Hematopoietic multipotent progenitor cell treated with erythropoietin and hydrocortisone succinate and interleukin-3 and kit ligand, for 4 days (in vitro differentiated cells): ENCODE results near the gene AMIGO1.

ENCODE experiments used
- DNase-seq: peaks from one replicate; pipeline ENCODE4 v3.0.0-alpha.2; 2015

AMIGO1 gene

GRCh38 chr1:109531826-109532364, 22.4 kb upstream of the AMIGO1 start:
- no peak for DNase-seq

- DNase-seq, result no peak
Measured at GRCh38 chr1:109531380-109531779, 21.9 kb upstream of the AMIGO1 start.

DNA sequence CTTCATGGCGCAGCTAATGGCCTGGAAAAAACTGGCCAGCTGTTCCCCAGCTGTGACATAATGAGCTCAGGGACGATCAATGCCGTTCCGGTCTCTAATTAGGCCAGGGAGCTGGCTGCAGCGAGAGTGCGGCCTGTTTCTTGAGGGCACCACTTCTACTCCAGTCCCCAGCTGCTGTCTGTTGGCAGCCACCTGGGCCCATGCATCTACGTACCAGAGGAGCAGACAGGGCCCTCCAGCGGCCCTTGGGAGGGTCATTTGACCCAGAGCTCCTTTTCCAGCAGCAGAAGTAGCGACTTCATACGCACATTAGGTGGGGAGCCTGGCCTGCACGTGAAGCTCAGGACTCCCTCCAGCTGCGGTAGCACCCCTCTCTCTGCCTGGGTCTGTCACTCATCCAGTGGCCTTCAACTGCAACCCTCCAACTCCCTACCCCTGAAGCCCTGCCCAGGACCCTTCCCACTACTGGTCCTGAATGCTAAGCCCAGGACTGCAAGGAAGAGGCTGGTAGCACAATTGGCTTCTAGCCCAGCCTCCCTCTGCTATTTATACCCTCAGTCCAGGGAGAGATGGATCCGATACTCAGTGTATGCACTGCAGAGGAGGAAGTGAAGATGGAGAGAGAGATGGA, 21.0 kb upstream of the AMIGO1 start:
- no peak for DNase-seq

DNA sequence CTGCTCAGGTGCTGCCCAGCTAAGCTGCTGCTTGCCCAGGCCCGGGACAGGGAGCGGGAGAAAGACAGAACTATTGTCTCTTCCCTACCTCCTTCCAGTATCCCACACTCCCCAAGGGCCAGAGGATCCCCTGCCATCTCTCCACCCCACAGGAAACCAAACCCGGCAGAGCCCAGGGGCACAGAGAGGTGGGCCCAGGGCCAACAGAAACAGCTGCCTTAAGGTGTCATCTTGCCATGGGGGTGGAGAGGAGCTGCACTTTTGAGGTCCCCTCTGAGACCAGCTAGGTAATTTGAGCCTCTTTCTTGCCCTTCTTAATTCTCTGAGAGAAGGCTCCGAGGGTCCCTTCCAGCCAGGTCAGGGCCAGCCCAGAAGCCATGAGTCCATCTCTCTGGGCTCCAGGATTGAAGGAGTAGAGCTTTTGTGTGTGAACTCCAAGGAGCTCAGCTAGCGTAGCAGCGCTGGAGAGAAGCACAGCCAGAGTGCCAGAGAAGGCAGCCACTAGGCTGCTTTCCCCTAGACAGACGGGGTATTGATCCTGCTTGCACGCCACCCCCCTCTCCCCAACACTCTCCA, 20.4 kb upstream of the AMIGO1 start:
- DNase-seq, result no peak

DNA sequence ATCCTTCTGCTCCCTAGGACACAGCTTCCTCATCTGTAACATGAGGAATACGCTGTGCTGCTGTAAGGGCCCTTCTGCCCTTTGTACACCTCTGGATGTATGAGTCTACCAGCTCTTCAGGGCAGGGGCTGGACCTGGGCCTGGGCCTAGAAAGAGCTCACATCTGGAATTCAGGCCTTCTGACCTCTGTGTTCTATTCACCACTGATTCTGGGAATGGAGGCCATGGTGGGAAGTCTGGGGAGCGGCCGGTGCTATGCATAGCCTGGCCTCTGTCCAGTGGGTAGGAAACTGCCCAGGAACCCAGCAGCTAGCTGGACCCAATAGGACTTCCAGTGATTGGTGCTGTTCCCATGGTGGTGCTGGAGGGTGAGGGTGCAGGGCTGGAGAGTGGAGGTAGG, 19.2 kb upstream of the AMIGO1 start:
- no peak for DNase-seq

DNA sequence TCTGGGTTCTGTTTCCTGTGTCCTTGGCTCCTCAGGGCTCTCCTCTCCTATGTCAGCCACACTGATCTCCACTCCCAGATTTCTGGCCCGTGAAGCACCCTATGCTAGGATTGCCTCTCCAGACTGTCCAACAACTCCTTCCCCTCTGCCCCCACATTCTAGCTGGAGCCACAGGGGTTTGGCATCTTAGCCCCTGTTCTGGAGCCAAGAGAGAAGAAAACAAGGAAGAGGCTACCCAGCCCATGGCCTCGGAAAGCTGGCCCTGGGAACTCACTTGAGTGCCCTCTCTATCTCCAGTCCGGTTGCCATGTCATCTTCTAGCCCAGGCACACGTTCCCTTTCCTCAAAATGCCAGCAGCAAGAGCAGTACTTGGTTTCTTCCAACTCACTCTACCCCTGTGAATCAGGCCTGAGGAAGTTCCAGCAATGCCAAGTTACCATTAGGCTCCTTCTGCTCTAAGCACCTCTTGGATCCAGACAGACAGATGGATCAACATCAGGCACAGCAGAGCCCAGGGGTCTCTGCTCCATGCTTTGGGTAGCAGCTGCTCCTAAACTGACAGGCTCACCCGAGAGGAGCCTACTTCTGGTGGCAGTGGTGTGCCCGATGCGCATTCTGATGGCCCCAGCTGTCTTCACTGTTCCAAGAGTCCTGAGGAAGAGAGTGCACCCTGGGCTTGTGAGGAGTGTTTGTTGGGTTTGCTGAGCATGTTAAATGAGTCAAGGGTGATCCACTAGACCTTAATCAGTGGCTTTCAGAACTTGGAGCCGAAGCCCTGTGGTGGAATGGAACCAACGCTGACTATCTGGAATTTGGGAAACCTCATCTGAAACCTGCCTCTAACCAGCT, 18.5 kb upstream of the AMIGO1 start:
- DNase-seq, result no peak

DNA sequence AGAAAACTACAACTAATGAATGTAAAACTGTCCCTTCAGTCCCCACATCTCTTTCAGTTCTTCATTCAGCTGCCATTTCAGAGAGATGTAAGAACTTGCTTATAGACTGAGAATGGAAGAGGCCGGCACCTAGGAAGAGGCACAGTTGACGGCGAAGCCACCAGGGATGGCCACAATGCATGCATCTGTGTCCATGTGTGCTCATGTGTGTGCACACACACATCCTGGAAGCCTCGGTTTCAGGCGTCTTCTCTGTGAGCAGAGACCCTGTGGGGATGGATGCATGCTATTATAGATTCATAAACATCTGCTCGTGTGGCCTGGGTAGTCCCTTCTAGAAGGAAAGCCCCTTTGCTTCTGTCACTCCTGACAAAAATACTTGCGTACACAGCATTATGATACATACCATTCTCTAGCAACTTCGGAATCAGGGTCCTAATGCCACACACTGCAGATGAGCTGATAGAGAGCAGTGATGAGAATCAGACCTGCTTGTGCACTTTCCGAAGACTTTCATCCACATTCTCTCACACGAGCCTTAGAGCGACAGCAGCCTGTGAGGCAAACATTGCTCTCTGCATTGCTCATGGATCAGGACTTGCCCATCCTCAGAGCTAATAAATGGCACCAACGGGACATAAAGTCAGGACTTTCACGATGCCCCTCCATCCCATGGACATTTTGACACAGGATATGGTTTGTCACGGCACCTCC, 17.7 kb upstream of the AMIGO1 start:
- DNase-seq, result no peak

DNA sequence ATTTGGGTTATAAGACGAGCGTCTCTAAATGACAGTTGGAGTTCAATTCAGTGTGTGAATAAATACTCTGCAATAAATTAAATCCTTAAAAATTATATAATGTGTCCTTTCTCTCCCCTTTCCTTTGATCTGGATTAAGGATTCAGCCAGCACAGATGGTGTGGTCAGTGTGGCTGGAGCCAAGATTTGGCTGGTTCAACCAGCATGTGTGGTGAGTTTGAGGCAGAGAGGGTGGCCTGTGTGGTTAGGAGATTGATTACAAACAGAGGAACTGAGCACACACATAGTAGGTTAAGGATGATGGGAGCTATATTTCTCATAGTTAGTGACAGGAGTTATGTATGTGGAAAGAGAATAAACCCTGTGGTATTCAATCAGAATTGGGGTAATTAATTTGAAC, 14.2 kb upstream of the AMIGO1 start:
- no peak for DNase-seq

DNA sequence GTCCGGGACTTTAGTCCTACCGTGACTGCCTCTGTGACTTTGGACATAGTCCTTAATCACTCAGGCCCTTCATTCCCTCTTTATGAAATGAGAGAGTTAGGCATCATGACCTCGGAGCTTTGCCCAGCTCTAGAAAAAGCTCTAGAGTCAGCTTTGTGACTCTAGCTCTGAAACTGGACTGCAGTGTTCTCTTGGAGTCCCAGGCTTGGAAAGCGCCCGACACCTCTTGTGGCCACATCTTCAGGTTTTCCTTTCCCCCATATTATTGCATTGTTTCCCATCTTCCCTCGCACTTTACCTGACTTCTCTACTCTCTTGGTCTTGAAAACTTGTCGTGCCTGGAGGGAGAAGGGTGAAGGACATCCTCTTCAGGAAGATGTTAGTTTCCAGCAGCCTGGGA, 12.5 kb upstream of the AMIGO1 start:
- no peak for DNase-seq

DNA sequence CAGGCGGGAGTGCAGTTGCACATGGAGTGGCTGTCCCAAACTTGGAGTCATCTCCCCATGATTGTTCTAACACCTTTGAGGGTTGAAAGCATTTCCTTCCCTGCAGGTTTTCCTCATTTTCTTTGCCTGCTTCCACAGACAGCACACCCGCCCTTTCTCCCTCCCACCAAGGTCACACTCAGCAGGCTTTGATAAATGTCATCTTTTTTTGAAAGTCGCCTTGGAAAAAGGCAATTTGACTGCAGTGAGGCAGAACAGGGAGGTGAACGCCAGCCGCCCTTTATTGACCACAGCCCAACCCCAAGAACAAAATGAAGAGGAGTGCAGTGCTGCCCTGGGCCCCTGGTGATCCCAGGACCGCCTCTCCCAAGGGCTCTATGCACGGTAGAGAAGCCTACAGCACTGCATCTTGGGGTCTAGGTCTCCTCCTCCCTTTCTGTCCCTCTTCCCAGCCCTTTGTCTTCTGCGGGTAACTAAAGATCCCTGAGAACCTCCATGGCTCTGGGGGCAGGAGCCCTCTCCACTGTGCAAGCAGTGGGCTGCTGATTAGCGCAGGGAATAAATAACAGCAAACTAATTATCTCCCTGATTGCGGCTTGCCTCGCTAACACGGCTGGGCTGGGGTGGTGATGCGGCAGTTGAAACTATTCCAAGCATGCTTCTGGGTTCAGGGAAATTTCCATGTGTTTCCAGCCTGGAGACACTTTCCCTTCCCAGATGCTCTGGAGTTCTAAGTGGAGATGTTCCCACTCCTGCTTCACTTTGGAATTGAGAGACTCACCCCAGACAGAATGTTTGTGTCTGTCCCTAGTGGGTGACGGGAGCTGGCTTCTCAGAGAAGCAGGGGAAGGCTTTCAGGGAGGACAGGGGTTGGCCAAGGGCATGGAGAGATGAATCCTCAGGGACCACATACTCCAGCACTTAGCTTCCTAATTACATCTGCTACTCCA, 11.8 kb upstream of the AMIGO1 start:
- DNase-seq, result no peak

DNA sequence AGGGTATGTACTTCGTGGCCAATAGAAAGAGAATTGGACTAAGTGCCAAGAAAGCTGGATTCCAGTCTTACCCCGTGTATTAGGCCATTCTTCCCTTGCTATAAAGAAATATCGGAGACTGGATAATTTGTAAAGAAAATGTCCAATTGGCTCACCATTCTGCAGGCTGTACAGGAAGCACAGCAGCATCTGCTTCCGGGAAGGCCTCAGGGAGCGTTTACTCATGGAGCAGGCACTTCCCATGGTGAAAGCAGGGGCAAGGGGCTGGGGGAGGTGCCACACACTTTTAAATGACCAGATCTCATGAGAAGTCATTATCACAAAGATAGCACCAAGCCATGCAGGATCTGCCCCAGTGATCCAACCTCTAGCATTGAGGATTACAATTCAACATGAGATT, 7.8 kb upstream of the AMIGO1 start:
- DNase-seq, result no peak

DNA sequence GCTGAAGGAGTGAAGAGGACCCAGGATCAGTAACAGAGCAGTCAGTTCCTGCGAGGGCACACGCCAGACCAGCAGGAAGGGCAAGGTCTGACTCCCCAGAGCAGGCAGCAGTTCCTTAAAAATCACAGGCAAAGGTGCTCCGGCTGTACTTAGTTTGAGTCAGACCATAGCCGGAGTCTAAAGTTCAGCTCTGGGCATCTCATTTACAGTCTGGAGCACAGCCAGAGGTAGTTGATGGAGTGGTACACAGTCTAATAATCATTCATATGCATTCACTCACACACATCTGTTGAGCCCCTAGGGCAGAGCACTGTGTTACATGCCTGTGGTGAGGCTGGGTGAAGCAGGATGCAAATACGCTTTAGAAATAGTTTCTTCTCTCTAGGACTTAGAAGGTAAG, 7.3 kb upstream of the AMIGO1 start:
- DNase-seq, result no peak

GRCh38 chr1:109514846-109515245, 5.3 kb upstream of the AMIGO1 start:
- no peak for DNase-seq

- DNase-seq, result no peak
Measured at GRCh38 chr1:109513110-109513710, 3.7 kb upstream of the AMIGO1 start.

DNA sequence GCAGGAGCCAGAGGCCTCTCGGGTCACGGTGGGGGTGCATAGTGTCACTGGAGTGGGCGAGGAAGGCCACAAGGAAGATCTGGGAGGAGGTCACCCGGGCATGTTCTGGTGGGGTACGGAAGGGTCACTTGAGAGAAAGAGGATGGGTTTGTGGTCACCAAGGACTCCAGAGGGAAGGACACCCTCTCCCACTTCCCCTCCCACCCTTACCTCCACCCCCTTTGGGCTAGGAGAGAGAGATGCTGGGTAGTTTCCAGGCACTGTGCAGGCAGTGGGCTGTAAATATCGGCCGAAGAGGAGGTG, 703 bp downstream of the AMIGO1 start:
- no peak for DNase-seq

- DNase-seq, result no peak
Measured at GRCh38 chr1:109508001-109508872, 1.3 kb downstream of the AMIGO1 start.

DNA sequence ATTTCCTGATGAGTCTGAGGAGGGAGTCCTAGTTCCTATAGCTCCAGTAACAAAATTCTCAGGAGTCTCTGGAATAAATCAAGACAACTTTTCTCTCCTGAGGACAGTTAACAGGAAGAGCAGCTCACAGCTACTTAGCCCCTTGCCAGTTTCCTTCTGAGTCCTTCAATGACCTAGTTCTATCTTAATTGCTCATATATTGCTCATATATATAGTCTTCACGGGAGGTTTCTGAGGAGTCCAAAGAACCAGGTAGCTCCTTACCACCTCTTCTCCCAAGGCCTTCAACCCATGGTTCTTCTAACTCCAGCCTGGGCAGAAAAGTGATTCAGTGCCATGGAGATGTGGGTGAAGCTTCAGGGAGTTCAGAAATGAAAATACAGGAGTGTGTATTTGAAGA, 4.6 kb downstream of the AMIGO1 start:
- DNase-seq, result no peak

GRCh38 chr1:109503935-109504334, 5.6 kb downstream of the AMIGO1 start:
- DNase-seq, result peak; percentile 21

- no peak for DNase-seq
Measured at GRCh38 chr1:109502364-109502851, 7.1 kb downstream of the AMIGO1 start.

- DNase-seq, result peak; percentile 76
Measured at GRCh38 chr1:109501644-109502363, 7.7 kb downstream of the AMIGO1 start.
